Left ventricle myocardium inferior (tissue), 1 donor: ENCODE results near the gene BPIFB3. TPM values are rescaled to one million over a fixed set of nuclear protein-coding genes. Genes with fewer than 3 reads are reported as not detected.

Experiments
- DNase-seq: peaks from one replicate; pipeline ENCODE4 v3.0.0-alpha.2; 2020
- H3K27ac ChIP-seq: fragments of 200-600 bp; replicated peaks from 2 replicates; pipeline ENCODE4 v1.8.0; 2021
- H3K27me3 ChIP-seq: fragments of 200-600 bp; 2 replicates; pipeline ENCODE4 v1.8.0; 2021; ENCODE audit warnings: low read depth
- H3K36me3 ChIP-seq: fragments of 200-600 bp; 2 replicates; pipeline ENCODE4 v1.8.0; 2021
- H3K4me1 ChIP-seq: fragments of 200-600 bp; 2 replicates; pipeline ENCODE4 v1.8.0; 2021
- H3K4me3 ChIP-seq: fragments of 200-600 bp; 2 replicates; pipeline ENCODE4 v1.8.0; 2021; ENCODE audit warnings: mild to moderate bottlenecking, moderate library complexity
- H3K9me3 ChIP-seq: fragments of 200-600 bp; replicated peaks from 2 replicates; pipeline ENCODE4 v1.8.0; 2021
- intact Hi-C: fragments of 100-400 bp; cut with micrococcal nuclease; formaldehyde crosslinking; loops from one replicate; pipeline ENCODE4 v1.11.0; 2022
- total RNA-seq: library from RNA; stranded (reverse); fragmentation: NEBNext Ultra II Directional; extraction: Animal tissue kit (Norgen Biotek cat#: 25700); gene quantifications from one replicate; pipeline ENCODE4 v1.2.1, GENCODE V29; 2021
- TF ChIP-seq, protein P1 (sequence below): fragments of 200-600 bp; IDR thresholded peaks from 2 replicates; pipeline ENCODE4 v1.8.0; 2021; ENCODE audit warnings: antibody characterized with exemption, mild to moderate bottlenecking, borderline replicate concordance
- donor health status: DM: no; HTN: yes; CAD: no; lungs with severe emphysema.

Gene BPIFB3
- total RNA-seq, 1 donor from 2014 or later = not detected

DNA sequence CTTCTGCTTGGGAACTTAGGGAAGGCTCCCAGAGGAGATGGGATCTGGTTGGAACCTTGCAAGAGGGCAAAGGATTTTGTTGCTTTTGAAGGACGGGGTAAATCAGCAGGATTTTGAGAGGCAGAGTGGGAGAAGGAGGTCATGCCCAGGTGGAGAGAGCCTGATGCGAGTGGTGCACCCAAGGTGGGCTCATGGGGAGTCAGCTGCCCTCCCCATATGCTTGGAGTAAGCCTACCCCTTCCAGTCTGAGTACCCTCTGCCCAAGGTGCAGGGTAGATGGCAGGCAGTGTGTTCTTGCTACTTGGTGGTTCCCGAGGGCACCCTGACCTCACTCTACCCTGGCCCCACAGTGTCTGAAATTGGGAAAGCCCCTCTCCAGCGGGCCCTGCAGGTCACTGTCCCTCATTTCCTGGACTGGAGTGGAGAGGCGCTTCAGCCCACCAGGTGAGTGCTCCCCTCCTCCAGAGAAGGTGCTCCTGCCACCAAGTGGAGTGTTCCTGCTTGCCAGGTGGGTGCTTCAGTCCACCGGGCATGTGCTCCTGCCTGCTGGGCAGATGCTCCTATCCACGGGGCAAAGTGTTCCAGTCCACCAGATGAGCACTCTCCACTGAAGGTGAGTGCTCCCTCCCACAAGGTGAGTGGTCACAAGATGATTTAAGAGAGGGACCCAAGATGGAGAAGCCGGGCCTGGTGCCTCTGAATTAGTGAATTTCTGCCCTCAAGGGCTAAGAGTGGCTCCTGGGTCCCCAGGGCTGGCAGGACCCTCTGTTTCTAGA, 42.8 kb upstream of the BPIFB3 start:
- Histone ChIP-seq H3K4me3 (no peak overlapping the region), H3K4me1 (no peaks in the 10 kb centered on the region), H3K27ac (no peak overlapping the region), H3K36me3 (no peaks in the 10 kb centered on the region), H3K27me3 (peaks cover 39% of the 10 kb centered on the region), H3K9me3 (peaks cover under 1% of the 10 kb centered on the region)
- no peak for DNase-seq
- TF ChIP-seq, protein P1, sequence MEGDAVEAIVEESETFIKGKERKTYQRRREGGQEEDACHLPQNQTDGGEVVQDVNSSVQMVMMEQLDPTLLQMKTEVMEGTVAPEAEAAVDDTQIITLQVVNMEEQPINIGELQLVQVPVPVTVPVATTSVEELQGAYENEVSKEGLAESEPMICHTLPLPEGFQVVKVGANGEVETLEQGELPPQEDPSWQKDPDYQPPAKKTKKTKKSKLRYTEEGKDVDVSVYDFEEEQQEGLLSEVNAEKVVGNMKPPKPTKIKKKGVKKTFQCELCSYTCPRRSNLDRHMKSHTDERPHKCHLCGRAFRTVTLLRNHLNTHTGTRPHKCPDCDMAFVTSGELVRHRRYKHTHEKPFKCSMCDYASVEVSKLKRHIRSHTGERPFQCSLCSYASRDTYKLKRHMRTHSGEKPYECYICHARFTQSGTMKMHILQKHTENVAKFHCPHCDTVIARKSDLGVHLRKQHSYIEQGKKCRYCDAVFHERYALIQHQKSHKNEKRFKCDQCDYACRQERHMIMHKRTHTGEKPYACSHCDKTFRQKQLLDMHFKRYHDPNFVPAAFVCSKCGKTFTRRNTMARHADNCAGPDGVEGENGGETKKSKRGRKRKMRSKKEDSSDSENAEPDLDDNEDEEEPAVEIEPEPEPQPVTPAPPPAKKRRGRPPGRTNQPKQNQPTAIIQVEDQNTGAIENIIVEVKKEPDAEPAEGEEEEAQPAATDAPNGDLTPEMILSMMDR = no peak
- intact Hi-C loops = no loop called here

DNA sequence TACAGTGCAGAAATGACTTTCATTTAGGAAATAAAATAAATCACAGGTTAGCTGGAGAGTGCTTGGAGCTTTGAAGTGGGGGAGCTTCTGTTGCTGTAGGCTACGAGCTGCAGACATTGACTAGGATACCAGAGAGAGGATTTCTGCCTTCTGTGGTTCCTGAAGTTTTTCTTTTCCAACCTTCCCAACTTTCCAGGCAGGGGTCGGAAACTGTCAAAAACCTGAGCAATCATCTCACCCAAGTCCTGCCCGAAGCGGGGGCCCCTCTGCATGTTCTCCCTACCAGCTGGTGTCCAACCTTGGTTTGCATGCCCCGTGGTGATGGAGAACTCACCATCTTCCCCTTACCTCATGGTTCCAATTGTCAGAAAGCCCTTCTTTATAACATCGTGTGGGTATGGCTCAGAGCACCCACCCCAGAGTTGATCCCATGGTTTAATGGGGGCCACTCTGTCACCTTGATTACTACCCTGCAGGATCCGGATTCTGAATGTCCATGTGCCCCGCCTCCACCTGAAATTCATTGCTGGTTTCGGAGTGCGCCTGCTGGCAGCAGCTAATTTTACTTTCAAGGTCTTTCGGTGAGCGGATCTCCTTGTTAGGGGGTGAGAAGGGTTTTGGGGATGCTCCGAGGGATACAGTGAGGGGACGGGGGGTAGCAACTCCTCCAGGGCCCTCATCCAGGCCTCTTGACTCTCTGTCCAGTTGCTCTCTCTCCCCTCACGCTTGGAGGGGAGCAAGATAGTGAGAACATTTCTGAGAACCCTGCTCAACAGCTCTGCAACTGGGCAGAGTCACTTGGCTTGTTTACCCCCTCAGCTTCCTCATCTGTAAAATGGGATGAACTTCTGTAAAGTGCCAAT, 41.1 kb upstream of the BPIFB3 start:
- H3K9me3 ChIP-seq = no peaks in the 10 kb centered on the region
- no peaks in the 10 kb centered on the region for H3K4me1 ChIP-seq
- no peak overlapping the region for H3K4me3 ChIP-seq
- peaks cover 48% of the 10 kb centered on the region for H3K27me3 ChIP-seq
- intact Hi-C loops = no loop called here
- no peak overlapping the region for H3K27ac ChIP-seq
- no peaks in the 10 kb centered on the region for H3K36me3 ChIP-seq
- TF ChIP-seq, protein P1 = no peak
- DNase-seq = no peak

DNA sequence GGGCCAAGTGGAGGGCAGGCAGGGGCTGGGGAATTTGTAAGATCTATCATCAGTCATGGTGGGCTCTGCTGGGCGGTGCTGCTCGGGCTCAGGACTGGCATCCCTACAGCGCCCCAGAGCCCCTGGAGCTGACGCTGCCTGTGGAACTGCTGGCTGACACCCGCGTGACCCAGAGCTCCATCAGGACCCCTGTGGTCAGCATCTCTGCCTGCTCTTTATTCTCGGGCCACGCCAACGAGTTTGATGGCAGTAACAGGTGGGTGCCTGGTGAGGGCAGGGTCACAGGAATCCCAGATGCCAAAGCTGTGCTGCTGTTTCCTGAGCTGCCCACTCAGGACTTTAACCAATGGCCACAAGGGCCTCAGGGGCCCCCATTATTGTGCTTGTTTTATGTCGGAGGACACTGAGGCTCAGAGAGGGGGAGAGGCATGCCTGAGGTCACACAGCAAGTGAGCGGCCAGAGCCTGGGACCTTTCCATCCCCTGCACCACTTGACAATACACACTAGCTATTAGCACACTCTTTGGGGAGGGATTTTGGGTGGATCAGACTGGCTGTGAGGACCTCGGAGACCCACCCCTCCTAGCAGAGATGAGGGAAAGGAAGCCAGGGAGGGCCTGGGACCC, 39.9 kb upstream of the BPIFB3 start:
- no peaks in the 10 kb centered on the region for H3K36me3 ChIP-seq
- H3K9me3 ChIP-seq = no peaks in the 10 kb centered on the region
- intact Hi-C loops = no loop called here
- no peak overlapping the region for H3K27ac ChIP-seq
- no peak overlapping the region for H3K4me3 ChIP-seq
- no peaks in the 10 kb centered on the region for H3K4me1 ChIP-seq
- H3K27me3 ChIP-seq = peaks cover 48% of the 10 kb centered on the region
- TF ChIP-seq, protein P1 = no peak
- DNase-seq = no peak

DNA sequence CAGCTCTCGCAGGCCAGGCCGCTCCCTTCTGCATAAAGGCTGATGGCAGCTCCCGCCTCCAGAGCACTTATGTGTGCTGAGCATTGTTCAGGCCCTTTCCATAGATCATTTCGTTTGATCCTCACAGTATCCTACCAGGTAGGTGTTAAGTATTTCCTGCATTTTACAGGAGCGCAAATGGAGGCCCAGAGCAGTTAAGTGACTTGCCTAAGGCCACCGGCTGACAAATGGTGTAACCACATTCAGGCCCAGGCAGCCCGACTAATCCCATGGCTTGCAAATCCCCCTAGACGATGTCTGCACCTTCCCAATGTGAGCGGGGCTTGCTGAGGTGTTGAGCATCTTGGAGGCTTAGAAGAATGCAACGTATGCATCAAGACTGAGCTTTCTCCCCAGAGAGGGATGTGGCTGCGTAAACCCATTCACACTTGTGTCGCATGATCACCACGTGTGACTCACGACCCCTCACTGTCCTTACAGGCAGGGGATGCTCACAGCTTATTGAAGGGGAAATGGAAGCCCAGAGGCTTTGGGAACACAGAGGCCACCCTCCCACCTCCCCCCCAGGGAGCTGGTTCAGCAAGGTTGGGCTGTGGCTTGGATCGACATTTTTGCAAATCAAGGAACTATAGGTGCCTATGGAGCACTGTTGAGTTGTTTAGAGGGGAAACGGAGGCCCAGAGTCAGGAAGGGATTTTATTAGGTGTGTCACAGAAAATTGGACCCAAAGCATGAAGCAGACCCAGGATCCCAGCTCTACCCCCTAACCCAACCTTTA, 39.2 kb upstream of the BPIFB3 start:
- TF ChIP-seq, protein P1 = no peak
- DNase-seq = no peak
- intact Hi-C loops = no loop called here
- Histone ChIP-seq H3K27me3 (peaks cover 48% of the 10 kb centered on the region), H3K4me1 (no peaks in the 10 kb centered on the region), H3K27ac (no peak overlapping the region), H3K4me3 (no peak overlapping the region), H3K9me3 (no peaks in the 10 kb centered on the region), H3K36me3 (no peaks in the 10 kb centered on the region)

DNA sequence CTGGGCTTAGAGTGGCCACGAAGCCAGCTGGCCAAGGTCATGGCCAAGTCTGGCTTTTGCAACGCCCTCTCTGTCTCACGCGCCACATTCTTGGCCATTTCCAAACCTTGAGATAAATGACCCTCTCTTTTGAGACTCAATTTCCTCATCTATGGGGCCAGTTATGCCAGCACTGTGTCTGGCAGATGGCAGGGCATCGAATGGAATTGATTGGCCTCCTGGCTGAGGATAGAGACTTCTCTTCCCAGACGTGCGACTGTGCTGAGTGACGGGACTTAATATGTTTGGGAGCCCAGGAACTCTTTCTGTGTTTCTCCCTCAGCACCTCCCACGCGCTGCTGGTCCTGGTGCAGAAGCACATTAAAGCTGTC, 38.6 kb upstream of the BPIFB3 start:
- Histone ChIP-seq H3K36me3 (no peaks in the 10 kb centered on the region), H3K9me3 (no peaks in the 10 kb centered on the region), H3K27ac (no peak overlapping the region), H3K4me1 (no peaks in the 10 kb centered on the region), H3K27me3 (peaks cover 48% of the 10 kb centered on the region), H3K4me3 (no peak overlapping the region)
- TF ChIP-seq, protein P1 = no peak
- intact Hi-C loops = no loop called here
- DNase-seq = no peak
